GM18508 (cell line): Measurements from ENCODE around the gene GBX2.

Source experiments
- ATAC-seq: cut with Tn5 transposase; IDR thresholded peaks from one replicate; pipeline ENCODE4 v1.9.1; 2021; ENCODE audit warnings: moderate number of reproducible peaks; ENCODE audit not compliant: insufficient read depth, unreplicated experiment

GBX2 gene

GRCh38 chr2:236121546-236121945 is 46.6 kb downstream of the GBX2 start:
- no peak for ATAC-seq

GRCh38 chr2:236120829-236121228 is 47.4 kb downstream of the GBX2 start:
- ATAC-seq = no peak

- no peak for ATAC-seq
Observed at GRCh38 chr2:236120141-236120601, 48.0 kb downstream of the GBX2 start.

- no peak for ATAC-seq
Observed at GRCh38 chr2:236119476-236119875, 48.7 kb downstream of the GBX2 start.

- no peak for ATAC-seq
Observed at GRCh38 chr2:236119003-236119402, 49.2 kb downstream of the GBX2 start.

GRCh38 chr2:236117861-236118269 is 50.3 kb downstream of the GBX2 start:
- ATAC-seq = no peak

GRCh38 chr2:236117401-236117800 is 50.8 kb downstream of the GBX2 start:
- ATAC-seq = no peak
